Measurements from ENCODE around the gene CCDC192. TPM values are rescaled to one million over a fixed set of nuclear protein-coding genes. Genes with fewer than 3 reads are reported as not detected.

Gene CCDC192, protein sequence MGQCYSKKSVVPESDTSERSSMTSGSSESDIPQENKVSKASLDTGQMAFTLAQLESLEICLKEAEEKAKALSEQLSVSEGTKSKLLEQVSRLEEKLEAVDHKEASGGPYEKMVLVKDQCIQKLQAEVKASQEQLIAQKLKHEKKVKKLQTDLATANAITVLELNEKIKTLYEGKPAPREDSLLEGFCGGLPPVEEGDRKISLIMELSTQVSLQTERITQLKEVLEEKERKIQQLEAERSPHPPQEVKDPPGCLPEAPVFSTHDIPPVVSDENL
- not detected in 2 replicates for total RNA-seq (2013; cell fraction: nucleolus; rRNA removed)
- total RNA-seq (2014; rRNA removed), result not detected in 2 replicates
- total RNA-seq (2014; rRNA removed; fragmentation: Illumina TruSeq; extraction: Trizol), result not detected in 2 replicates
- total RNA-seq (2021), result not detected in 2 replicates
- not detected for polyA plus RNA-seq (2011; ENCODE audit: low read depth)
- polyA plus RNA-seq (2011; rRNA removed), result not detected in 2 replicates
- polyA plus RNA-seq (2011; cell fraction: cytosol; rRNA removed), result not detected in 2 replicates
- not detected in 2 replicates for polyA plus RNA-seq (2011; cell fraction: nucleus; rRNA removed)
- 0.29 TPM in 1 of 2 replicates, not detected in the other for polyA plus RNA-seq (2012)
- polyA plus RNA-seq (2014; fragmentation: Illumina TruSeq; extraction: Trizol), result 0.21 TPM in 1 of 2 replicates, not detected in the other
- under 1 TPM; 0.43 to 0.79 TPM for polyA plus RNA-seq (2014; fragmentation: Nextera tagmentation; extraction: Ambion mirVana)
- 0.32 and 0.42 TPM in 2 replicates for polyA plus RNA-seq (2014; rRNA removed)
- polyA plus RNA-seq (2016; fragmentation: Nextera tagmentation; extraction: Ambion mirVana), result under 1 TPM; 0.20 to 0.21 TPM
- not detected in 2 replicates for polyA minus RNA-seq (2011; rRNA and poly(A)+ RNA removed)
- polyA minus RNA-seq (2011; cell fraction: cytosol; rRNA and poly(A)+ RNA removed), result not detected in 2 replicates
- not detected in 2 replicates for polyA minus RNA-seq (2011; cell fraction: nucleus; rRNA and poly(A)+ RNA removed)
- Bru-seq, nascent RNA, result percentile 7 among the genes with signal in this experiment
- BruChase-seq, experiment 1, labeled RNA remaining after a 6-hour chase, result percentile 2 among the genes with signal in this experiment
- percentile 5 among the genes with signal in this experiment for BruChase-seq, experiment 2, labeled RNA remaining after a 2-hour chase
- long read RNA-seq, experiment 1, result 0 reads
- long read RNA-seq, experiment 2, partial matches to known transcripts, result 0 of 3 reads
- long read RNA-seq, experiment 2, other reads (novel, unspliced or antisense), result 3 of 3 reads

DNA sequence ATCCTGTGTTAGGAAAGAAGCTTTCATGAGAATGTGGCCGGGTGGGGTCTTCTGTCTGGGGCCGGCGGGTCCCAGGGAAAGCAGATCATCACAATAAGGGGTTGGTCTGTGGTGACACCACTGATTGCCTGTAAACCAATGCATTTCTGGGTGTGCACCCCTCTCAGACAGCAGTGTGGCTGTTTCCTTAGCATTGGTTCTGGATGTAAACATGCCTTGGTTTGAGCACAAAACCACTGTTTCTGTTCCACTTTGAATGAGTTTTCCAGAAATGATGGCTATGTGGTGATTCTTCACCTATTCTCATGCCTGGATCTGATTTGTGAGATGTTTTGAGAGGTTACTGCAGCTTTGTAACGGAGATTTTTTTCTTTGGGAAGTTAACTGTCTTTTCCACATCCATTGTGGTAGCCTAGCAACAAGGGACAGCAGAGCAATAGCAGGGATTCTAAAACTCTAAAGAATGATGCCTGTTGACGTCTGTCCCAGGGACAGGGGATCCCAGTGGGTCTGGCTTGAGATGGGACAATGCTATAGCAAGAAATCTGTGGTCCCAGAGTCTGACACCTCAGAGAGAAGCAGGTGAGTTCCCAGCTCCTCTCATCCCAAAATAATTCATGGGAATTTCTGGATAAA lies at the start of gene CCDC192:
Gene CCDC192, plus strand, starts transcription at position 466 of the 636 bp plus-strand sequence. Its CDS starts 55 bp downstream, at position 521.
- intact Hi-C loops (cut with micrococcal nuclease; ENCODE audit: unreplicated experiment) (no loop called here), in situ Hi-C loops (cut with MboI) (no loop called here)
- POLR2A ChIA-PET, result interaction anchor here (1.0 kb wide), 1 partner anchor 27 kb away, joined by 3 read pairs; no protein-coding TSS in a partner anchor
- 7% methylated on average over 5 of the region's 5 CpGs for WGBS (ENCODE audit: insufficient coverage, insufficient replicate concordance, low lambda C conversion rate, missing lambda C conversion rate)
- Histone ChIP-seq H3K9me3 (replicated peaks; ENCODE audit: control insufficient read depth, insufficient read depth, low read length) (no peaks in the 10 kb centered on the region), H3K4me2 (ENCODE audit: control insufficient read depth, insufficient read depth) (no peak within 1 kb of the TSS), H4K20me1 (ENCODE audit: control insufficient read depth, insufficient read depth) (no peaks in the 10 kb centered on the region), H3K27ac (ENCODE audit: control insufficient read depth, insufficient read depth) (no peak within 1 kb of the TSS), H3K4me3 (no peak within 1 kb of the TSS), H3K79me2 (ENCODE audit: control insufficient read depth, insufficient read depth, low read length) (no peaks in the 10 kb centered on the region), H3K36me3 (ENCODE audit: control insufficient read depth in 2 of 2, insufficient read depth in 2 of 2, low read length in 1 of 2) (no peaks in the 10 kb centered on the region), H3K9ac (ENCODE audit: control insufficient read depth, insufficient read depth, low read length) (no peak within 1 kb of the TSS), H3K4me1 (ENCODE audit: control insufficient read depth, insufficient read depth, low read length) (no peaks in the 10 kb centered on the region), H2AFZ (ENCODE audit: control insufficient read depth, low read depth, low read length) (no peak within 1 kb of the TSS), H3K27me3 (replicated peaks in 1 of 2; ENCODE audit: control insufficient read depth in 2 of 2, insufficient read depth in 2 of 2, low read length in 1 of 2) (no peaks in the 10 kb centered on the region)
- TF ChIP-seq ZNF274 (IDR thresholded peaks at IDR 0.05; ENCODE audit: insufficient read depth, insufficient read length) (no peak), RUNX3 (IDR thresholded peaks at IDR 0.05; ENCODE audit: low read length) (0 out of 2 replicates have a peak, but pooled peaks have one; percentile 6), ZNF384 (IDR thresholded peaks at IDR 0.05; ENCODE audit: borderline replicate concordance, low read depth, low read length) (no peak)
- FAIRE-seq (no peak), DNase-seq (ENCODE audit: low read depth, low spot score) (no peak), ATAC-seq (peak; percentile 46)
- SMC1A ChIA-PET (ENCODE audit: uncharacterized antibody, unreplicated experiment), result interaction anchor here (0.6 kb wide), 1 partner anchor 1144 kb away, joined by 4 read pairs; no protein-coding TSS in a partner anchor
- CTCF ChIA-PET, result interaction anchor here (1.1 kb wide), 1 partner anchor 101 kb away, joined by 3 read pairs; no protein-coding TSS in a partner anchor
- BruUV-seq (replicated peaks), result no TSS peak
- RAD21 ChIA-PET (ENCODE audit: unreplicated experiment), result interaction anchor here (0.6 to 1.5 kb wide), 2 partner anchors 118 to 275 kb away, joined by 3 to 4 read pairs; no protein-coding TSS in a partner anchor

Measured in GM12878 (cell line).